ENCODE results near the gene SLITRK6.

DNA sequence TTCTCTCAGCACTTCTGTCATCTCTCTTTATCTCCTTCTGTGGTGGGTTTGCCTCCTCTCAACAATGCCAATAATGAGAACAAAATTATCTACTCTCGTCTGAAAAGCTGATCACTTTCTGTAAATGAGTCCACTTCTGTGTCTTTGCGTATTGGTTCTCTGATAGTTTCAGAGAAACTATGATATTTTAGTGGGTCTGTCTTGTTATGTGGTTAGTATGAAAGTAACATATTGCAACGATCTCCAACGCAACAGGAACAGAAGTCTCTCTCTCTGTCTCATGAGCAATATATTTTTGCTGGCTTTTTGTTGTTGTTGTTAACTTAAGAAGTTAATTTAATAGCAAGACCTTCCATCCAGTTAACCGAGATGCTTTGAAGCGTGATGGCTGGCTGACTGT is 47.8 kb upstream of the SLITRK6 start:
- TF ChIP-seq, protein P1, sequence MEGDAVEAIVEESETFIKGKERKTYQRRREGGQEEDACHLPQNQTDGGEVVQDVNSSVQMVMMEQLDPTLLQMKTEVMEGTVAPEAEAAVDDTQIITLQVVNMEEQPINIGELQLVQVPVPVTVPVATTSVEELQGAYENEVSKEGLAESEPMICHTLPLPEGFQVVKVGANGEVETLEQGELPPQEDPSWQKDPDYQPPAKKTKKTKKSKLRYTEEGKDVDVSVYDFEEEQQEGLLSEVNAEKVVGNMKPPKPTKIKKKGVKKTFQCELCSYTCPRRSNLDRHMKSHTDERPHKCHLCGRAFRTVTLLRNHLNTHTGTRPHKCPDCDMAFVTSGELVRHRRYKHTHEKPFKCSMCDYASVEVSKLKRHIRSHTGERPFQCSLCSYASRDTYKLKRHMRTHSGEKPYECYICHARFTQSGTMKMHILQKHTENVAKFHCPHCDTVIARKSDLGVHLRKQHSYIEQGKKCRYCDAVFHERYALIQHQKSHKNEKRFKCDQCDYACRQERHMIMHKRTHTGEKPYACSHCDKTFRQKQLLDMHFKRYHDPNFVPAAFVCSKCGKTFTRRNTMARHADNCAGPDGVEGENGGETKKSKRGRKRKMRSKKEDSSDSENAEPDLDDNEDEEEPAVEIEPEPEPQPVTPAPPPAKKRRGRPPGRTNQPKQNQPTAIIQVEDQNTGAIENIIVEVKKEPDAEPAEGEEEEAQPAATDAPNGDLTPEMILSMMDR (IDR thresholded peaks at IDR 0.05; ENCODE audit: poor library complexity, severe bottlenecking): no peak
- TF ChIP-seq POLR2AphosphoS5 (IDR thresholded peaks at IDR 0.05): no peak

Measured in neural cell (in vitro differentiated cells).